Stimulated activated CD4-positive, alpha-beta T cell treated with anti-CD3 and anti-CD28 coated beads, Interleukin-2, amount 100 ng/mL, for 24 hours (primary cell): Measurements from ENCODE around the gene RAB3B.
"Not testable (repeated sequence)": the region's sequence is repeated elsewhere in the genome, so short reads cannot be mapped to it uniquely, and the experiment has no call there.

Experiments
- DNase-seq, 2 donors: peaks; one replicate each; pipeline ENCODE4 v3.0.0-alpha.2; 2020

RAB3B gene

GRCh38 chr1:51990478-51990965 is at the start of gene RAB3B:
RAB3B (minus strand) TSS chr1:51990700; CDS start chr1:51977117, 13,583 bp downstream.
- DNase-seq = peak; percentile 84 to 89

DNA sequence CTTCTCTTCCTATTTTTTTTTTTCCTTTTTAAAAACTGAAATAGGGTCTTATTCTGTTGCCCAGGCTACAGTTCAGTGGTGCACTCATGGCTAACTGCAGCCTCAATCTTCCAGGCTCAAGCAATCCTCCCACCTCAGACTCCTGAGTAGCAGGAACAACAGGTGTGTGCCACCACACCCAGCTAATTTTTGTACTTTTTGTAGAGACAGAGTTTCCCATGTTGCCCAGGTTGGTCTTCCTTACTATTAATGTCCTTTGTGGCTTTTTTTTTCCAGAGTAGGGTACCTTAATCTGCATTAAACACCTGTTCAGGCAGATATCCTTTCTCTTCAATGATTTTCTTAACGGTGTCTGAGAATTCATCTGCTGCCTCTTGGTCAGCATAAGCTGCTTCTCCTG is 47.4 kb upstream of the RAB3B start:
- DNase-seq = no peak

DNA sequence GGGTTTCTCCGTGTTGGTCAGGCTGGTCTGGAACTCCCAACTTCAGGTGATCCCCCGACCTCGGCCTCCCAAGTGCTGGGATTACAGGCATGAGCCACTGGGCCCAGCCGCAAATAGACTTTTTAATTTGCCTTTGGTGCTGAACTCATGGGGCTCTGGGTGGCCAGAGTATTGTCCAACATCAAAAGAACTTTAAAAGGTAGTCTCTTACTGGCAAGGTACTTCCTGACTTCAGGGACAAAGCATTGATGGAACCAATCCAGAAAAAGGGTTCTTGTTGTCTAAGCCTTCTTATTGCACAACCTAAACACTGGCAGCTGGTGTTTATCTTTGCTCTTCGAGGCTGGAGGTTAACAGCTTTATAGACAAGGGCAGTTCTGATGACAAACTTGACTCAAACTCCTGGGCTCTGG is 46.9 kb upstream of the RAB3B start:
- DNase-seq = no peak

DNA sequence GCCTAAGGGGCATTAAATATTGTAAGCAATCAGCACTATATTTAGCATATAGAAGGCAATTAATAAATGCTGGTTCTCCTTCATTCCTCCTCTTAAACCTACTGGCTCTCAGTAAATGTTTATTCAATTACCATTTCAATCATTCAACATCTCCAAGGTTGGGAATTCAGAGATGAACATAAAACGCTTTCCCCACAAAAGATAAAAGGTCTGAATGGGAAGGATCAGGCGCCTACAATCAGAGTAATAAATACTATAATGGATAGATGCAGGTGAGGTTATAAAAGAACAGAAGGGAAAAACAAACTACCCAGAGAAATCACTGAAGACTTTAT is 43.5 kb upstream of the RAB3B start:
- DNase-seq = no peak

- DNase-seq = peak; percentile 84 to 85
Observed at GRCh38 chr1:52033190-52034049, 42.9 kb upstream of the RAB3B start, which contains the start of gene KTI12. KTI12 (minus strand) TSS chr1:52033810; CDS start chr1:52033761, 49 bp downstream.

DNA sequence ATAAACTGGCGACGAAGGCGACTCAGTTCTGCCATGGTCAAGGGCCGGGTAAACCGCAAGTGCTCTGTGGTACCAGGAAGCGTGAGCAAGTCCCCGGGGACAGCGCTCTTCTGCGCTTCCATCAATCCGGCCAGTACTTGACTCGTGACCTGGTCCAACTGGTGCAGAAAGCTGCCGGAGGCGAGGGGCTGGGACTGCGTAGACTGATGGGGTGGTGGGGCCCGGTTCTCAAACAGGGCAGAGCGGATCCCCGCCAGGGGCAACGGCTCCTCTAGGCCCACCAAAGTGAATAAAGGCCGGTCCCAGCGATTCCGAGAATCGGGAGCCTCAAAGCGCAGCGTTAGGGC is 42.3 kb upstream of the RAB3B start:
- DNase-seq = peak; percentile 18 to 20

- DNase-seq = no peak
Observed at GRCh38 chr1:52032124-52032784, 41.8 kb upstream of the RAB3B start.

DNA sequence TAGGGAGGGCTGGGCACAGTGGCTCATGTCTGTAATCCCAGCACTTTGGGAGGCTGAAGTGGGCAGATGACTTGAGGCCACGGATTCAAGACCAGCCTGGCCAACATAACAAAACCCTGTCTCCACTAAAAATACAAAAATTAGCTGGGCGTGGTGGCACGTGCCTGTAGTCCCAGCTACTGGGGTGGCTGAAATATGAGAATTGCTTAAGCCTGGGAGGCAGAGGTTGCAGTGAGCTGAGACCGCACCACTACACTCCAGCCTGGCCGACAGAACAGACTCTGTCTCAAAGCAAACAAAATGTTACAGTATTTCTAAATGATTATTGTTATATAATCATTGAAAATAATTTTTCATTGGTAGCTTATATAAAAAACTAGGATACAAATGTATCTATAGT is 38.3 kb upstream of the RAB3B start:
- not testable (repeated sequence) for DNase-seq

- no peak for DNase-seq
Observed at GRCh38 chr1:52028328-52028727, 37.8 kb upstream of the RAB3B start.

DNA sequence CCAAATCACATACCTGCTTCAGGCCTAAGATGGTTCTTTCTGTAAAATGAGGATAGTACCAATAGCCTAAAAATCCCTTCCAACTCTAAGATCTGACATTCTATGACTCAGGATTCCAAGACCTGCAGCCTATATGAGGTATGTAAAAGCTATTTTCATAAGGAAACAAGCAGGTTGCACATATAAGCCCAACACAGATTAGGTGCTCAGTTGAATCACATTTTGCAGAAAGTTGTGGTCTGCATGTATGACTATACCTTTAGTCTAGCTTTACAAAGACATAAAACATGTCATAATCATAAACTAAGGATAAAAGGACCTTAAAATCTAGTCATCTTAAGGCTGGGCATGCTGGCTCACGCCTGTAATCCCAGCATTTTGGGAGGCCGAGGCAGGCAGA is 35.8 kb upstream of the RAB3B start:
- DNase-seq = no peak

DNA sequence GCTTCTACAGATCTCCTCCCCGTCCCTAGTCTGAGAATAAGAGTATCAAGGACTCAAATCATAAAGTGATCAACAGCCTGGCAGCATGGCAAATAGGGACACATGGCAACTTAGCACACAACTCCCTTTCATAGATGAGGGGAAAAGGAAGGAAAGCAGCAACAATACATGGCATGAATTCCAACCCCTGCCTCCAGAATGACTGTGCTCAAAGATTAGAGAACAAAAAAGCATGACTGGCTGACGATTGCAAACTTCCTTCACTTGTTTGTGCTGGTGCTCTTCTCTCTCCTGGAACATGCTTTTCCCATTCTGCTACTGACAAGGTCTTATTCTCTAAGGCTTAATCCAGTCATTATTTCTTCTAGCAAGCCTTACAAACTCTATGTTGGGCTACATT is 31.6 kb upstream of the RAB3B start:
- no peak for DNase-seq

DNA sequence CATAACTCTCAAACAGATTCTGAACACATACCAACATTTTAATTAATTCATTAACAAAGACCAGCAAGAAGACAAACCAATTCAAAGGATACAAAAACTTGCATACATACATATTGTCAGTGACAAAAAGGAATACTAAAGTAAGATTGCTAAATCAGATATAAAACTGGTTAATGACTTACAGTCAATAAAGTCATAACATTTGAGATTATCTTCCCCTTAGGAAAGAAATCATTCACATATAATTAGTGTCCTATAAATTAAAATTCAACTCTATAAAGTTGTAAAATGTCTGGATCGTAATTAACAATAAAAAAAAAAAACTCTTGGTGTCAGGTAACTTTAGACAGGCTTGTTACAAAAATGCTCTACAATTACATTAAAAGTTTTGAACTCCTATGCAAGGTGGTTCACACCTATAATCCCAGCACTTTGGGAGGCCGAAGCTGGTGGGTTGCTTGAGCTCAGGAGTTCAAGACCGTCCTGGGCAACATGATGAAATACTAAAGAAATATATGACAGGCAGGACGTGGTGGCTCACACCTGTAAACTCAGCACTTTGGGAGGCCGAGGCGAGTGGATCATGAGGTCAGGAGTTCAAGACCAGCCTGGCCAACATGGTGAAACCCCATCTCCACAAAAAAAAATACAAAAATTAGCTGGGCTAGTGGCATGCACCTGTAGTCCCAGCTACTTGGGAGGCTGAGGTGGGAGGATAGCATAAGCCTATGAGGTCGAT is 17.7 kb upstream of the RAB3B start:
- no peak for DNase-seq

GRCh38 chr1:52007215-52008002 is 16.9 kb upstream of the RAB3B start:
- no peak for DNase-seq

DNA sequence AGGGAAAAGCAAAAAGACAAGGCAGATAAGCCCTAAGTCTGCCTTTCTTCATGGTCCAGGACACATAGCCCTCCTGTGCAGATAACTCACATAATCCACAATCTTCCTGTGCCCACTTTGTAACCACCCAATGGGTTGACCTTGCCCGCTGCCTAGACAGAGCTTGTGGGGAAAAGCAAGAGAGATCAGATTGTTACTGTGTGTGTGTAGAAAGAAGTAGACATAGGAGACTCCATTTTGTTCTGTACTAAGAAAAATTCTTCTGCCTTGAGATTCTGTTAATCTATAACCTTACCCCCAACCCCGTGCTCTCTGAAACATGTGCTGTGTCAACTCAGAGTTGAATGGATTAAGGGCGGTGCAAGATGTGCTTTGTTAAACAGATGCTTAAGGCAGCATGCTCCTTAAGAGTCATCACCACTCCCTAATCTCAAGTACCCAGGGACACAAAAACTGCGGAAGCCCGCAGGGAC is 15.6 kb upstream of the RAB3B start:
- DNase-seq = not testable (repeated sequence)

GRCh38 chr1:52005548-52005947 is 15.0 kb upstream of the RAB3B start:
- DNase-seq = not testable (repeated sequence)

GRCh38 chr1:52003877-52004276 is 13.4 kb upstream of the RAB3B start:
- DNase-seq = no peak

- DNase-seq = peak in 1 of 2 donors; percentile 55
Observed at GRCh38 chr1:52002038-52002917, 11.8 kb upstream of the RAB3B start.

DNA sequence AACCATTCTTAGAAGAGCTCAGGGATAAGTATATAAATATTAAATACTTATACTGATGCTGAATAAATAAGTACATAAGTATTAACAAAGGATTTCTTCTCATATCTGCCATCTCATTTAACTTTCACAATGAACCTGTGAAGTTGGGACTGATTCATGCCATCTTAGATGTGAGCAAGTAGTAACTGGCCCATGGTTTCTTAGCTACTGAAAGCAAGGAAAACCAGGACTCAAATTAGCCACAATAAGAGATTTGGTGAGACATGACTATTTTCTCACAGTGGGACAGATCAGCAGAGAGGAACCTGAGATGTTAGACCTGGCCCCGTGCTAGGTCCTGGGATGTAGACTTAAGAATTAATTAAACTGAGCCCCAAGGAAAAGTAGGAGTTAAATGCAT is 8.2 kb upstream of the RAB3B start:
- DNase-seq = no peak

DNA sequence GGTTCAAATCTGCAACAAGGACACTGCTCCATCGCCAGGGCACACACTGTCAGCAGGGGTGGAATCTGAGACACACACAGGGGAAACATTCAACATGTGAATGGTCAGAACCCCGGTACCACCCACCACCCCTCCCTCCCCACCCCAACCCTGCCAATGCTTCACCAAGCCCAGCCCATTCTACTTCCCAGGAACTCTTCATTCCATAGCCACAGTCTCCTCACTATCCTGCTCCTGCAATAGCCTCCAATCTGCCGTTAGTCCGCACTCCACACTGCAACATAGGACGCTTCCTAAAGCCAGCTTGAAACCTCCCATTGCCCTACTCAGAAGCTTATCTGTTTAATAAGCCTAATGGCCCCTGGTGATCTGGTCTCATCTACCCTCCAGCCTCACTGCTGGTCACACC is 7.5 kb upstream of the RAB3B start:
- DNase-seq = no peak

GRCh38 chr1:51989582-51990477 is 670 bp downstream of the RAB3B start:
- no peak for DNase-seq
